WERI-Rb-1 (cell line): ENCODE data around the gene OBSCN.

Experiments
- DNase-seq: peaks from one replicate; pipeline ENCODE4 v3.0.0-alpha.2; 2020
- H3K27ac ChIP-seq: fragments of 250-450 bp; sonication (Bioruptor Pico); 2 replicates; pipeline ENCODE4 v1.5.1; 2020; ENCODE audit warnings: mild to moderate bottlenecking, moderate library complexity
- H3K27me3 ChIP-seq: fragments of 250-450 bp; sonication (Bioruptor Pico); 2 replicates; pipeline ENCODE4 v1.5.1; 2021; ENCODE audit warnings: mild to moderate bottlenecking, low read depth, moderate library complexity; ENCODE audit not compliant: insufficient read depth, severe bottlenecking
- H3K36me3 ChIP-seq: fragments of 250-450 bp; sonication (Bioruptor Pico); 2 replicates; pipeline ENCODE4 v1.5.1; 2020; ENCODE audit warnings: mild to moderate bottlenecking, moderate library complexity
- H3K4me3 ChIP-seq: 2 replicates; pipeline ENCODE4 v1.5.1; 2011; ENCODE audit warnings: low read depth, mild to moderate bottlenecking, control low read depth, low read length
- H3K9me3 ChIP-seq: fragments of 250-450 bp; sonication (Bioruptor Pico); 2 replicates; pipeline ENCODE4 v1.5.1; 2021; ENCODE audit warnings: mild to moderate bottlenecking, moderate library complexity; ENCODE audit not compliant: severe bottlenecking
- CTCF ChIP-seq: IDR thresholded peaks from 2 replicates; pipeline ENCODE4 v1.5.1; 2011; ENCODE audit warnings: low read depth, mild to moderate bottlenecking, control low read depth, inconsistent platforms, low read length

The OBSCN gene

DNA sequence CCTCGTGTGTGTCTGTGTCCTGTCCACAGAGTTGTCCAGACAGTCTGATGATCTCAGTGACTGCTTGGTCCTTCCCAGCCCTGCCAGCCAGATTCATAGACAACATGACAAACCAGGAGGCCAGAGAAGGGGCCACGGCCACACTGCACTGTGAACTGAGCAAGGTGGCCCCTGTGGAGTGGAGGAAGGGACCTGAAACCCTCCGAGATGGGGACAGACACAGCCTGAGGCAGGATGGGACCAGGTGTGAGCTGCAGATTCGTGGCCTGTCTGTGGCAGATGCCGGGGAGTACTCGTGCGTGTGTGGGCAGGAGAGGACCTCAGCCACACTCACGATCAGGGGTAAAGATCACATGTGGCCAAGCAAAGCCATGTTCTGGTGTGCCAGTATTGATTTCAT is 96.4 kb downstream of the OBSCN start:
- H3K4me3 ChIP-seq, result no peak overlapping the region
- DNase-seq, result no peak
- no peak for TF ChIP-seq CTCF
- no peaks in the 10 kb centered on the region for H3K36me3 ChIP-seq
- no peaks in the 10 kb centered on the region for H3K27me3 ChIP-seq
- H3K9me3 ChIP-seq, result no peaks in the 10 kb centered on the region
- no peak overlapping the region for H3K27ac ChIP-seq

GRCh38 chr1:228304766-228305395 is 97.0 kb downstream of the OBSCN start:
- H3K36me3 ChIP-seq, result no peaks in the 10 kb centered on the region
- H3K27ac ChIP-seq, result no peak overlapping the region
- H3K9me3 ChIP-seq, result no peaks in the 10 kb centered on the region
- TF ChIP-seq CTCF, result no peak
- no peak overlapping the region for H3K4me3 ChIP-seq
- H3K27me3 ChIP-seq, result no peaks in the 10 kb centered on the region
- no peak for DNase-seq

DNA sequence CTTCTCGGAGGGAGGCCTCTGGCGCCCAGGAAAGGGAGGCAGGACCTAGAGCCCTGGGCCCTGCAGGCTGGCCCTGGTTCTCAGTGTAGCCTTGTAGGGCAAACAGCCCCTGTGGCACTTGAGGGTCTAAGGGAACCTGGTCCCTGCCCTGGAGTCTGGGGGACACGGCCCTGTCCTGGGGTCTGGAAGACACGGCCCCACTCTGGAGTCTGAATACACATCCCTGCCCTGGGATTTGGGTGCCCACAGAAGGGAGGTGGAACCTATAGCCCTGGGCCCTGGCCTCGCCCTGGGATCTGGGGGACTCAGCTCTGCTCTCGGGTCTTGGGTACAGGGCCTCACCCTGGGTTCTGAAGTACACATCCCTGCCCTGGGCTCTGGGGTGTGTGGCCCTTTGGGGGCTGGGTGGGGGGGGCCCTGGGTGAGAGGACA is 97.9 kb downstream of the OBSCN start:
- Histone ChIP-seq H3K27ac (no peak overlapping the region), H3K36me3 (no peaks in the 10 kb centered on the region), H3K4me3 (no peak overlapping the region), H3K27me3 (no peaks in the 10 kb centered on the region), H3K9me3 (no peaks in the 10 kb centered on the region)
- DNase-seq, result no peak
- no peak for TF ChIP-seq CTCF

DNA sequence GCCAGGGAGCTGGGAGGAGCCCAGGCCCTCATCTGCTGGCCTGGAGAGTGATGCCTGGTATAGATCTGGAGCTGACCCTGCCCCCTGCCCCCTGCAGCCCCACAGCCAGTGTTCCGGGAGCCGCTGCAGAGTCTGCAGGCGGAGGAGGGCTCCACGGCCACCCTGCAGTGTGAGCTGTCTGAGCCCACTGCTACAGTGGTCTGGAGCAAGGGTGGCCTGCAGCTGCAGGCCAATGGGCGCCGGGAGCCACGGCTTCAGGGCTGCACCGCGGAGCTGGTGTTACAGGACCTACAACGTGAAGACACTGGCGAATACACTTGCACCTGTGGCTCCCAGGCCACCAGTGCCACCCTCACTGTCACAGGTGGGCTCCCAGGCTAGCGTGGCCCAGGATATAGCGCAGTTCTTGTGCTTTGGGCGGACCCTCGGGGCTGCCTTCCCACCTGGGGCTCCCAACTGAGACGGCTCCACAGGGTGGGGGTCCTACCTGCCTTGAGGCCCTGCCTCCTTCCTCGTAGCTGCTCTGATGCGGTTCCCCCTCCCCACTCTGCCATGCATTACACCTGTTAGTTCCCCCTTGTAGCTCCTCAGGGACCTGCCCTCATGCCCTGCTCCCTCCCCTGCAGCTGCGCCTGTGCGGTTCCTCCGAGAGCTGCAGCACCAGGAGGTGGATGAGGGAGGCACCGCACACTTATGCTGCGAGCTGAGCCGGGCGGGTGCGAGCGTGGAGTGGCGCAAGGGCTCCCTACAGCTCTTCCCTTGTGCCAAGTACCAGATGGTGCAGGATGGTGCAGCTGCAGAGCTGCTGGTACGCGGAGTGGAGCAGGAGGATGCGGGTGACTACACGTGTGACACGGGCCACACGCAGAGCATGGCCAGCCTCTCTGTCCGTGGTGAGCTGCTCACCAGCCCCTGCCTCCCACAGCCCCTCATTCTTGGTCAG is 98.7 kb downstream of the OBSCN start:
- H3K27ac ChIP-seq, result no peak overlapping the region
- no peaks in the 10 kb centered on the region for H3K36me3 ChIP-seq
- no peaks in the 10 kb centered on the region for H3K9me3 ChIP-seq
- H3K27me3 ChIP-seq, result no peaks in the 10 kb centered on the region
- H3K4me3 ChIP-seq, result no peak overlapping the region
- DNase-seq, result no peak
- TF ChIP-seq CTCF, result no peak

- no peak overlapping the region for H3K27ac ChIP-seq
- no peak for DNase-seq
- no peaks in the 10 kb centered on the region for H3K9me3 ChIP-seq
- H3K4me3 ChIP-seq, result no peak overlapping the region
- TF ChIP-seq CTCF, result no peak
- H3K27me3 ChIP-seq, result no peaks in the 10 kb centered on the region
- no peaks in the 10 kb centered on the region for H3K36me3 ChIP-seq
Measured at GRCh38 chr1:228307218-228308023, 99.6 kb downstream of the OBSCN start.
